GM12891 (cell line): ENCODE data around the gene FHOD1.

Experiments used
- POLR2A ChIP-seq: IDR thresholded peaks from 2 replicates; pipeline ENCODE4 v1.6.1; 2011; ENCODE audit warnings: low read depth, low read length, control low read depth
- POLR2AphosphoS5 ChIP-seq: IDR thresholded peaks from 2 replicates; pipeline ENCODE4 v1.6.1; 2011; ENCODE audit warnings: low read depth, low read length, control low read depth

DNA sequence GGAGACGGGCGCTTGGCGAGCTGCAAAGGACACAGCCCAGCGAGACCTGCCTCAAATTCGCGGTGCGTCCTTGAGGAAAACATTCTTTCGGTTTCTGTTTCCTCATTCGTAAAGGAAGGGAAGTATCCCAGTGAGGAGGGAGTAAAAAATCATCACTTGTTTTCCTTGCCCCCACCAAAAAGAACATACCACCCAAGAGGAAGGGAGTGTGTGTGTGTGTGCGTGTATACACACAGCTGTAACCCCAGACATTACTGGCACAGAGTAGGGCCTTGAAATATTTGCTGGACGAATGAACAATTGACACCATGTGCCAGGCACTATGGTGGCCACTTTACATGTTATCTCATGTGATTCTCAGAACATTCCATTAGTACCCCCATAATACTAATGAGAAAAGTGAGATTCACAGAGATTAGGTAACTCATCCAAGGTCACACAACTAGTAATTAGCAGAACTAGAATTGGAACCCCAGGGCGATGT, 61.6 kb downstream of the FHOD1 start:
- TF ChIP-seq POLR2A, result no peak
- no peak for TF ChIP-seq POLR2AphosphoS5
